Measurements from ENCODE around the gene PRRT4. TPM values are rescaled to one million over a fixed set of nuclear protein-coding genes. Genes with fewer than 3 reads are reported as not detected.

PRRT4 gene
- total and polyA plus RNA-seq, 2 of the 4 experiments (the other 2 are of a cell fraction), result not detected

GRCh38 chr7:128388145-128388485, 26.6 kb upstream of the PRRT4 start:
- Histone ChIP-seq H3K4me1 (ENCODE audit: control insufficient read depth, insufficient read depth, low read length) (no peaks in the 10 kb centered on the region), H3K18ac (ENCODE audit: low read depth, low read length) (no peak overlapping the region), H2BK20ac (ENCODE audit: low read depth, low read length) (no peak overlapping the region), H2BK5ac (ENCODE audit: low read depth, low read length, poor library complexity, severe bottlenecking) (no peak overlapping the region), H3K23ac (ENCODE audit: low read depth, low read length) (peak overlapping the region; percentile 48; the same call in 1 of the 2 replicates), H2BK120ac (ENCODE audit: low read depth, low read length) (no peak overlapping the region), H4K20me1 (ENCODE audit: insufficient read depth, low read length) (peaks cover 9% of the 10 kb centered on the region; the same call in 1 of the 2 replicates), H4K8ac (ENCODE audit: low read depth in 2 of 2, low read length in 2 of 2) (no peak overlapping the region), H3K27ac (ENCODE audit: insufficient read depth, low read length) (no peak overlapping the region), H3K27me3 (ENCODE audit: control insufficient read depth, insufficient read depth, low read length) (peaks cover 28% of the 10 kb centered on the region), H4K91ac (ENCODE audit: insufficient read depth, low read depth, low read length) (no peak overlapping the region), H3K4me2 (ENCODE audit: low read depth, low read length) (no peak overlapping the region), H3K14ac (replicated peaks; ENCODE audit: low read depth, low read length) (no peak overlapping the region), H2AK5ac (ENCODE audit: low read depth, low read length) (no peak overlapping the region), H4K5ac (ENCODE audit: low read depth, low read length) (no peak overlapping the region), H3K9me1 (ENCODE audit: insufficient read depth, low read length) (no peaks in the 10 kb centered on the region), H3K4ac (ENCODE audit: low read depth, low read length) (no peak overlapping the region), H3K79me1 (ENCODE audit: low read depth in 1 of 2, low read length in 2 of 2) (no peaks in the 10 kb centered on the region), H3K56ac (ENCODE audit: extremely low read depth, insufficient read depth, low read length) (no peak overlapping the region), H3K9me3 (ENCODE audit: control insufficient read depth, insufficient read depth, low read length) (no peaks in the 10 kb centered on the region), H2BK15ac (ENCODE audit: low read depth, low read length) (no peak overlapping the region), H2AK9ac (replicated peaks; ENCODE audit: low read depth, low read length, poor library complexity) (peak overlapping the region; percentile 87), H3K36me3 (ENCODE audit: control insufficient read depth, insufficient read depth, low read length) (peaks cover 11% of the 10 kb centered on the region), H2AFZ (replicated peaks; ENCODE audit: low read length, poor library complexity) (no peak overlapping the region), H3K4me3 (ENCODE audit: insufficient read depth, low read depth, low read length) (no peak overlapping the region), H3K9ac (ENCODE audit: low read depth, low read length) (no peak overlapping the region)
- ATAC-seq (ENCODE audit: low read depth), result no peak; the same call in 1 of the 2 replicates
- no peak for DNase-seq
- TF ChIP-seq RAD21 (IDR thresholded peaks at IDR 0.05; ENCODE audit: low read length), result no peak
- no peak for TF ChIP-seq USF2 (IDR thresholded peaks at IDR 0.05; ENCODE audit: low read depth, low read length)
- no peak for TF ChIP-seq RFX5 (IDR thresholded peaks at IDR 0.05; ENCODE audit: low read depth, low read length)
- TF ChIP-seq MAFK (IDR thresholded peaks at IDR 0.05; ENCODE audit: low read depth, low read length), result no peak
- TF ChIP-seq CEBPB (IDR thresholded peaks at IDR 0.05; ENCODE audit: low read depth, low read length), result no peak
- in situ Hi-C loops (cut with MboI; ENCODE audit: low sequenced_read_pairs) (no loop called here), intact Hi-C loops (cut with micrococcal nuclease) (no loop called here), dilution Hi-C loops (cut with HindIII; ENCODE audit: low sequenced_read_pairs, unreplicated experiment) (no loop called here)
- CTCF ChIA-PET, result interaction anchor here (0.6 to 3.8 kb wide), 7 partner anchors 14 to 73 kb away, joined by 3 to 66 read pairs (median 3); partner anchors contain the start of gene RBM28
- POLR2A ChIA-PET (ENCODE audit: unreplicated experiment), result interaction anchor here (1.0 kb wide), 1 partner anchor 41 kb away, joined by 4 read pairs; no protein-coding TSS in a partner anchor
- no TSS peak for BruUV-seq (replicated peaks)
- no CpG with 5 or more reads among the region's 3 CpGs for WGBS, 2 experiments (ENCODE audit: extremely low coverage in 2 of 2, insufficient read length in 1 of 2)

Measured in IMR-90 (cell line).